Measurements from ENCODE around the gene ACBD3.

Gene ACBD3

DNA sequence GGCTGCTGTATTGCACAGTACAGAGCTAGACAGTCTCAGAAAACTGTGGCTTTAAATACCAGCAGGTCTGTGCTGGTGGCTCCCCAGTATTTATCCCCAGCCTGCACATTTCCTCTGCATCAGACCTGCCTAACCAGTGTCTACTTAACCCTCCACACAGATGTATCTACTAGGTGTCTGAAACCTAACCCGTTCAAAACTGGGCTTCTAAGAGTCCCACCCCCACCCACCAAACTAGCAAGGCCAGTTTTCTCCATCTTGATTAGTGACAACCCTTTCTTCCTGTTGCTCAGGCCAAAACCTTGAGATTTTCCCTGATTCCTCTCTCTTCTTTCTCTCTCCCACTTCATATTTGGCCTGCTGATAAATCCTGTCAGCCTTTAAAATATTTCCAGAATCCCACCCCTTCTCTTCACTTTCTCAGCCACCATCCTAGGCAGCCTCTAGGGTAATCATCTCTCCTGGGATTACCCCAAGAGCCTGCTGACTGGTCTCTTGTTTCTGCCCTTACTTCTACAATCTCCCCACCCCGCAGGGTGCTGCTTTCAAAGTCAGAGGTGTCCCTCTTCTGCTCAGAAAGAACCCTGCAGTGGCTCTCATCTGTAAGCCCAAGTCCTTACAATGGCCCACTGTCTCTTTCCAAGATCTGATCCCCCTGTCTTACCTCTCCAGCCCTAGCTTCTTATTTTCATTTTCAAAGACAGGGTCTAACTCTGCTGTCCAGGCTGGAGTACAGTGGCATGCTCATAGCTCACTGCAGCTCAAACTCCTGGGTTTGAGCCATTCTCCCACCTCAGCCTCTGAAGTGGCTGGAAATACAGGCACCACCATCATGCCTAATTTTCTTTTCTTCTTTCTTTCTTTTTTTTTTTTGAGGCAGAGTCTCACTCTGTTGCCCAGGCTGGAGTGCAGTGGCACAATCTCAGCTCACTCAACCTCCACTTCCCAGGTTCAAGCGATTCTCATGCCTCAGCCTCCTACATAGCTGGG, 78.8 kb downstream of the ACBD3 start:
- no peak for DNase-seq (ENCODE audit: extremely low read depth, insufficient read length)
- Histone ChIP-seq H3K36me3 (ENCODE audit: control insufficient read depth, insufficient read depth, low read length) (no peaks in the 10 kb centered on the region), H3K4me3 (replicated peaks; ENCODE audit: low read depth, low read length) (no peak overlapping the region), H3K27me3 (replicated peaks; ENCODE audit: control insufficient read depth, insufficient read depth, low read length) (no peaks in the 10 kb centered on the region)
- TF ChIP-seq, protein P1, sequence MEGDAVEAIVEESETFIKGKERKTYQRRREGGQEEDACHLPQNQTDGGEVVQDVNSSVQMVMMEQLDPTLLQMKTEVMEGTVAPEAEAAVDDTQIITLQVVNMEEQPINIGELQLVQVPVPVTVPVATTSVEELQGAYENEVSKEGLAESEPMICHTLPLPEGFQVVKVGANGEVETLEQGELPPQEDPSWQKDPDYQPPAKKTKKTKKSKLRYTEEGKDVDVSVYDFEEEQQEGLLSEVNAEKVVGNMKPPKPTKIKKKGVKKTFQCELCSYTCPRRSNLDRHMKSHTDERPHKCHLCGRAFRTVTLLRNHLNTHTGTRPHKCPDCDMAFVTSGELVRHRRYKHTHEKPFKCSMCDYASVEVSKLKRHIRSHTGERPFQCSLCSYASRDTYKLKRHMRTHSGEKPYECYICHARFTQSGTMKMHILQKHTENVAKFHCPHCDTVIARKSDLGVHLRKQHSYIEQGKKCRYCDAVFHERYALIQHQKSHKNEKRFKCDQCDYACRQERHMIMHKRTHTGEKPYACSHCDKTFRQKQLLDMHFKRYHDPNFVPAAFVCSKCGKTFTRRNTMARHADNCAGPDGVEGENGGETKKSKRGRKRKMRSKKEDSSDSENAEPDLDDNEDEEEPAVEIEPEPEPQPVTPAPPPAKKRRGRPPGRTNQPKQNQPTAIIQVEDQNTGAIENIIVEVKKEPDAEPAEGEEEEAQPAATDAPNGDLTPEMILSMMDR (IDR thresholded peaks at IDR 0.05; ENCODE audit: insufficient read depth, low read length, poor library complexity, severe bottlenecking) = peak; percentile 8

DNA sequence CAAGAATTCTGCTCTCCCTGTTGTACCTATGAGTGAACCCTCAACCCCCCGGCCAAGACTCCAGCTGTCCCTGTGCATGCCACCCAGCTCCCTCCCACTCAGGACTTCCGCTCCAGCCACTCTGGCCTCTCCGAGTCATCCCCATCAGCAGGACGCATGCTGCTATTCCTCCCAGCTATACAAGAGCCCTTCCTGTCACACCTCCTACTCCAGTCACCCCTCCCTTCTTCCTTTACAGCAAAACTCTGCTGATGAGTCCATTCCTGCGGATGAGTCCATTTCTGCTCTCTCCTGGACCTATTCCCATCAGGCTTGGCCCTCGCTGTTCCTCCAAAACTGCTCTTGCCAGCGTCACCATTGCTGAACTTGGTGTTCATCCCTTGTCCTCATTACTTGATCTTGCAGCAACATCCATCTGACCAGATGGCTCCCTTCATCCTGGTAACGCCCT, 81.8 kb downstream of the ACBD3 start:
- TF ChIP-seq, protein P1 (IDR thresholded peaks at IDR 0.05; ENCODE audit: insufficient read depth, low read length, poor library complexity, severe bottlenecking) = no peak
- no peak overlapping the region for H3K4me3 ChIP-seq (replicated peaks; ENCODE audit: low read depth, low read length)
- no peak for DNase-seq (ENCODE audit: extremely low read depth, insufficient read length)
- no peaks in the 10 kb centered on the region for H3K36me3 ChIP-seq (ENCODE audit: control insufficient read depth, insufficient read depth, low read length)
- no peaks in the 10 kb centered on the region for H3K27me3 ChIP-seq (replicated peaks; ENCODE audit: control insufficient read depth, insufficient read depth, low read length)

DNA sequence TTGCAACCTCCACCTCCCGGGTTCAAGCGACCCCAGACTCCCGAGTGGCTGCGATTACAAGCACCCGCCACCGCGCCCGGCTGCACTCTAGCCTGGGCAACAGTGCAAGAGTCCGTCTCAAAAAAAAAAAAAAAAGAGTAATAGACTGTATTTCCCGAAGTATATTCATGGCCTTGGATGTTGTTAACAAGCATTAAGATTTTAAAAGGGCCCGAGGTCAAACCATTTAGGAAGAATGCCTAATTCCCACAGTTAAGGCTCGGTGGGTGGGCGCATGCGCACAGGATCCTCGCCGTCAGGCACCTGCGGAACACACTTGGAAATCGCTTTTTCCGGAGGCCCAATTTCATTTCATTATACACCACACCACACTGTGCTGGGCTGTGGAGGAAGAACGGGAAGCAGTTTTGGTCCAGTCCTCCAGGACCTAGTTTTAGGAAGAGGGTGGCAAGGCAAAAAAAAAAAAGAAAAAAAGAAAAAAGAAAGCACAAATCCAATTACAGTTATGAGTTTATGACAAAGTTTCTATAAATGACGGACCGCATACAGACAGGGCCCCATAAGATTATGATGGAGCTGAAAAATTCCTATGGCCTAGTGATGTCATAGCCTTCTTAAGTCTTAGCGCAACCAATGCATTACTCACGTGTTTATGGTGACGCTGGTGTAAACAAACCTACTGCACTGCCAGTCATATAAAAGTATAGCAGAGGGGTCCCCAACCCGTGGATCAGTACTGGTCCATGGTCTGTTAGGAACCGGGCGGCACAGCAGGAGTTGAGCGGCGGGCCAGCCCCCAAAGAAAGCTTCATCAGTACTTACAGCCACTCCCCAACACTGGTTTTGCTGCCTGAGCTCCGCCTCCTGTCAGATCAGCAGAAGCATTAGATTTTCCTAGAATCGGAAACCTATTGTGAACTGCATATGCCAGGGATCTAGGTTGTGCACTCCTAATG, 85.8 kb downstream of the ACBD3 start:
- TF ChIP-seq, protein P1 (IDR thresholded peaks at IDR 0.05; ENCODE audit: insufficient read depth, low read length, poor library complexity, severe bottlenecking) = no peak
- H3K4me3 ChIP-seq (replicated peaks; ENCODE audit: low read depth, low read length) = peak overlapping the region; percentile 55
- H3K27me3 ChIP-seq (replicated peaks; ENCODE audit: control insufficient read depth, insufficient read depth, low read length) = no peaks in the 10 kb centered on the region
- no peak for DNase-seq (ENCODE audit: extremely low read depth, insufficient read length)
- H3K36me3 ChIP-seq (ENCODE audit: control insufficient read depth, insufficient read depth, low read length) = no peaks in the 10 kb centered on the region

DNA sequence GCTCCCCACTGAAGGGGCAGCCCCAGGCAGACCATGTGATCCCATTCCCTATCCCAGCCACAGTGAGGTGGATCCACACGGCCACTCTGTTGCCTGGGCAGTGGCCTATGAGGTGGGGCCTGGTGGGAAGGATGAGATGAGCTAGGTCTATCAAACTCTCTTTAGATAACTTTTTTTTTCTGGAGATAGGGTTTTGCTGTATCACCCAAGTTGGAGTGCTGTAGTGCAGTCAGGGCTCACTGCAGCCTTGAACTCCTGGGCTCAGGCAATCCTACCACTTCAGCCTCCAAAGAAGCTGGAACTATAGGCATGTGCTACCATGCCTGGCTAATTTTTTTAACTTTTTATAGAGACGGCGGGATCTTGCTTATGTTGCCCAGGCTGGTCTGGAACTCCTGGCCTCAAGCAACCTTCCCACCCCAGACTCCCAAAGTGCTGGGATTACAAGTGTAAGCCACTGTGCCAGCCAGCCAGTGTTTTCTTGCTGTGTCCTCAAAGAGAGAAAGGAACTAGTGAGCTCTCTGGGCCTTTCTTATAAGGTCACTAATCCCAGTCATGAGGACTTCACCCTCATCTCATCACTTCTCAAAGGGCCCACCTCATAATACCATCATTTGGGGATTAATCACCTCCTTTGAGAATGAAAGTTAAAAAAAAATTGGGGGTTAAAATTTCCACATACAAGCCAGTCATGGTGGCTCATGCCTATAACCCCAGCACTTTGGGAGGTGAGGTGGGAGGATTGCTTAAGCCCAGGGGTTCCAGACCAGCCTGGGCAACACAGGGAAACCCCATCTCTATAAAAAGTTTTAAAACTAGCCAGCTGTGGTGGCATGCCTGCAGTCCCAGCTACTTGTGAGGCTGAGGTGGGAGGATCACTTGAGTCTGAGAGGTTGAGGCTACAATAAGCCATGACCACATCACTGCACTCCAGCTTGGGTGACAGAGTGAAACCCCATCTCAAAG, 87.4 kb downstream of the ACBD3 start:
- no peaks in the 10 kb centered on the region for H3K27me3 ChIP-seq (replicated peaks; ENCODE audit: control insufficient read depth, insufficient read depth, low read length)
- H3K36me3 ChIP-seq (ENCODE audit: control insufficient read depth, insufficient read depth, low read length) = no peaks in the 10 kb centered on the region
- no peak overlapping the region for H3K4me3 ChIP-seq (replicated peaks; ENCODE audit: low read depth, low read length)
- TF ChIP-seq, protein P1 (IDR thresholded peaks at IDR 0.05; ENCODE audit: insufficient read depth, low read length, poor library complexity, severe bottlenecking) = no peak
- DNase-seq (ENCODE audit: extremely low read depth, insufficient read length) = no peak
